Neural cell (in vitro differentiated cells): ENCODE data around the gene DEK. TPM values are rescaled to one million over a fixed set of nuclear protein-coding genes. Genes with fewer than 3 reads are reported as not detected.

Source experiments
- H2AFZ ChIP-seq: fragments of 200-600, 300-800 bp; sonication (generic), shearing (Covaris generic); 2 replicates; pipeline ENCODE4 v1.6.0; 2014; ENCODE audit warnings: low read depth, mild to moderate bottlenecking, antibody characterized with exemption, low read length, moderate library complexity
- H3F3A ChIP-seq: fragments of 200-600 bp; shearing (Covaris generic); 2 replicates; pipeline ENCODE4 v1.6.1; 2016; ENCODE audit warnings: mild to moderate bottlenecking, moderate library complexity, mixed read lengths, antibody characterized with exemption, low read length; ENCODE audit not compliant: insufficient read depth, poor library complexity, severe bottlenecking
- H3K27ac ChIP-seq: fragments of 200-600, 300-800 bp; sonication (generic), shearing (Covaris generic); 2 replicates; pipeline ENCODE4 v1.5.1; 2014; ENCODE audit warnings: mild to moderate bottlenecking, low read length, moderate library complexity
- H3K27me3 ChIP-seq: fragments of 300-800, 200-600 bp; sonication (generic), shearing (Covaris generic); 2 replicates; pipeline ENCODE4 v1.6.0; 2014; ENCODE audit warnings: mild to moderate bottlenecking, low read depth, low read length, moderate library complexity; ENCODE audit not compliant: insufficient read depth
- H3K36me3 ChIP-seq: fragments of 300-800, 200-600 bp; sonication (generic), shearing (Covaris generic); 2 replicates; pipeline ENCODE4 v1.5.1; 2014; ENCODE audit warnings: mild to moderate bottlenecking, antibody characterized with exemption, low read length, moderate library complexity; ENCODE audit not compliant: insufficient read depth
- H3K4me2 ChIP-seq: fragments of 300-800, 200-600 bp; sonication (generic), shearing (Covaris generic); 2 replicates; pipeline ENCODE4 v1.6.0; 2014; ENCODE audit warnings: mild to moderate bottlenecking, low read length
- H3K4me3 ChIP-seq: fragments of 300-800, 200-600 bp; sonication (generic), shearing (Covaris generic); 2 replicates; pipeline ENCODE4 v1.5.1; 2014; ENCODE audit warnings: mild to moderate bottlenecking, low read length, moderate library complexity
- H3K79me2 ChIP-seq: fragments of 200-600 bp; shearing (Covaris generic); replicated peaks from 2 replicates; pipeline ENCODE4 v1.6.0; 2014; ENCODE audit warnings: mild to moderate bottlenecking, low read length, moderate library complexity; ENCODE audit not compliant: insufficient read depth
- H3K9ac ChIP-seq: fragments of 300-800, 200-600 bp; sonication (generic), shearing (Covaris generic); 2 replicates; pipeline ENCODE4 v1.6.1; 2016; ENCODE audit warnings: mild to moderate bottlenecking, low read length, mixed read lengths
- H3K9me2 ChIP-seq: fragments of 200-600 bp; shearing (Covaris generic); 2 replicates; pipeline ENCODE4 v1.6.1; 2016; ENCODE audit warnings: mild to moderate bottlenecking, low read length, mixed read lengths; ENCODE audit not compliant: insufficient read depth
- H3K9me3 ChIP-seq: fragments of 200-600, 300-800 bp; sonication (generic), shearing (Covaris generic); 2 replicates; pipeline ENCODE4 v1.6.1; 2016; ENCODE audit warnings: mild to moderate bottlenecking, mixed run types, low read length, moderate library complexity, mixed read lengths
- H4K20me1 ChIP-seq: fragments of 200-600 bp; shearing (Covaris generic); 2 replicates; pipeline ENCODE4 v1.6.1; 2016; ENCODE audit warnings: mild to moderate bottlenecking, mixed run types; ENCODE audit not compliant: insufficient read depth
- CTCF ChIP-seq: fragments of 450-650 bp; IDR thresholded peaks from 2 replicates; pipeline ENCODE4 v1.5.1; 2014; ENCODE audit warnings: antibody characterized with exemption, mild to moderate bottlenecking, moderate library complexity; ENCODE audit not compliant: poor library complexity, severe bottlenecking
- EP300 ChIP-seq: fragments of 450-650 bp; conservative IDR thresholded peaks from 2 replicates; pipeline ENCODE4 v1.6.1; 2014; ENCODE audit warnings: antibody characterized with exemption, mild to moderate bottlenecking, moderate library complexity; ENCODE audit not compliant: poor library complexity, severe bottlenecking
- EZH2 ChIP-seq: fragments of 200-600, 300-800 bp; shearing (Covaris generic), sonication (generic); IDR thresholded peaks from 2 replicates; pipeline ENCODE4 v1.6.1; 2014; ENCODE audit warnings: antibody characterized with exemption, low read length, borderline replicate concordance, mild to moderate bottlenecking; ENCODE audit not compliant: insufficient read depth, poor library complexity, severe bottlenecking
- MXI1 ChIP-seq: fragments of 450-650 bp; conservative IDR thresholded peaks from 2 replicates; pipeline ENCODE4 v1.6.1; 2014; ENCODE audit warnings: antibody characterized with exemption, mild to moderate bottlenecking; ENCODE audit not compliant: poor library complexity, severe bottlenecking
- POLR2AphosphoS5 ChIP-seq: IDR thresholded peaks from 2 replicates; pipeline ENCODE4 v1.6.1; 2012
- RAD21 ChIP-seq: fragments of 450-650 bp; conservative IDR thresholded peaks from 2 replicates; pipeline ENCODE4 v1.6.1; 2014; ENCODE audit warnings: antibody characterized with exemption, mild to moderate bottlenecking, moderate library complexity
- REST ChIP-seq: IDR thresholded peaks from 2 replicates; pipeline ENCODE4 v1.6.1; 2012; ENCODE audit warnings: borderline replicate concordance
- SMC3 ChIP-seq: fragments of 450-650 bp; conservative IDR thresholded peaks from 2 replicates; pipeline ENCODE4 v1.6.1; 2014; ENCODE audit warnings: antibody characterized with exemption, mild to moderate bottlenecking, moderate library complexity; ENCODE audit not compliant: poor library complexity
- TAF1 ChIP-seq: IDR thresholded peaks from 2 replicates; pipeline ENCODE4 v1.6.1; 2012; ENCODE audit warnings: low read depth
- polyA plus RNA-seq: library from polyadenylated mRNA; depleted of rRNA; stranded (reverse); fragments of >200 nt; gene quantifications from 2 replicates; pipeline ENCODE4 v1.2.3, GENCODE V29; 2014

Gene DEK
- polyA plus RNA-seq, 1 donor from 2014 or later: 94.3 TPM

- Histone ChIP-seq H3K4me2 (no peak overlapping the region), H3K27me3 (no peaks in the 10 kb centered on the region), H3F3A (no peaks in the 10 kb centered on the region), H3K9me2 (no peaks in the 10 kb centered on the region), H2AFZ (no peak overlapping the region), H3K9ac (no peak overlapping the region), H3K36me3 (no peaks in the 10 kb centered on the region), H3K9me3 (no peaks in the 10 kb centered on the region), H3K79me2 (no peaks in the 10 kb centered on the region), H4K20me1 (no peaks in the 10 kb centered on the region), H3K27ac (no peak overlapping the region), H3K4me3 (no peak overlapping the region)
- TF ChIP-seq SMC3: no peak
- no peak for TF ChIP-seq TAF1
Measured at GRCh38 chr6:18293076-18293904, 29.0 kb upstream of the DEK start.

- H3K9me3 ChIP-seq: no peaks in the 10 kb centered on the region
- H3K4me3 ChIP-seq: no peak overlapping the region
- H3K79me2 ChIP-seq: no peaks in the 10 kb centered on the region
- H3K36me3 ChIP-seq: no peaks in the 10 kb centered on the region
- no peak overlapping the region for H2AFZ ChIP-seq
- TF ChIP-seq EZH2: no peak
- no peak for TF ChIP-seq MXI1
- TF ChIP-seq RAD21: no peak
- no peak for TF ChIP-seq TAF1
- TF ChIP-seq SMC3: no peak
- no peaks in the 10 kb centered on the region for H4K20me1 ChIP-seq
- H3K9me2 ChIP-seq: no peaks in the 10 kb centered on the region
- H3K27ac ChIP-seq: no peak overlapping the region
- no peak overlapping the region for H3K4me2 ChIP-seq
- H3F3A ChIP-seq: no peaks in the 10 kb centered on the region
- H3K27me3 ChIP-seq: no peaks in the 10 kb centered on the region
- H3K9ac ChIP-seq: no peak overlapping the region
Measured at GRCh38 chr6:18289283-18289682, 25.0 kb upstream of the DEK start.

- Histone ChIP-seq H3K4me2 (no peak overlapping the region), H3K9me3 (no peaks in the 10 kb centered on the region), H3K27ac (no peak overlapping the region), H3K4me3 (no peak overlapping the region), H3K79me2 (no peaks in the 10 kb centered on the region), H4K20me1 (no peaks in the 10 kb centered on the region), H3K9ac (no peak overlapping the region), H3K36me3 (no peaks in the 10 kb centered on the region), H3K9me2 (no peaks in the 10 kb centered on the region), H2AFZ (no peak overlapping the region), H3K27me3 (peaks cover 4% of the 10 kb centered on the region), H3F3A (no peaks in the 10 kb centered on the region)
- no peak for TF ChIP-seq POLR2AphosphoS5
- TF ChIP-seq TAF1: no peak
- TF ChIP-seq EZH2: no peak
- TF ChIP-seq MXI1: no peak
- TF ChIP-seq CTCF: no peak
- no peak for TF ChIP-seq RAD21
- no peak for TF ChIP-seq EP300
- no peak for TF ChIP-seq REST
Measured at GRCh38 chr6:18284261-18284660, 19.9 kb upstream of the DEK start.
